Measurements from ENCODE around the gene FZR1. TPM values are rescaled to one million over a fixed set of nuclear protein-coding genes. Genes with fewer than 3 reads are reported as not detected.
A peak's percentile ranks its signal among the peaks of the same experiment; 100 is the strongest.
"Not testable (repeated sequence)": the region's sequence is repeated elsewhere in the genome, so short reads cannot be mapped to it uniquely, and the experiment has no call there.

Gene FZR1
- total and polyA plus RNA-seq, 9 of the 15 experiments (the other 6 are each of a cell fraction or from before 2014, with no cell fraction given): 0.18 to 48.0 (median 22.2) TPM

DNA sequence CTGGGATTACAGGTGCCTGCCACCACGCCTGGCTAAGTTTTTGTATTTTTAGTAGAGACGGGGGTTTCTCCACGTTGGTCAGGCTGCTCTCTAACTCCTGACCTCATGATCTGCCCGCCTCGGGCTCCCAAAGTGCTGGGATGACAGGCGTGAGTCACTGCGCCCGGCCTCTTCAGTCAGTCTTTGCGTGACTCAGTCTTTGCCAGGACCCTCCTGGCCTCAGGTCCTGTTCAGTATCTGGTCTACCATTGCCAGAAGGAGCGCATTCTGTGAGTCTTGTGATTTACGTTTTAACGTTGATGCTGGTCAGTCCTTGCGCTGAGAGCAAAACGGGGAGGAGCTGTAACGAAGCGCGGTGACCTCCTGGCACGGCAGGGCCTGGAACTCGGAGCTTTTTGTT lies 59.0 kb downstream of the FZR1 start (continued):
- TF ChIP-seq, protein P1, sequence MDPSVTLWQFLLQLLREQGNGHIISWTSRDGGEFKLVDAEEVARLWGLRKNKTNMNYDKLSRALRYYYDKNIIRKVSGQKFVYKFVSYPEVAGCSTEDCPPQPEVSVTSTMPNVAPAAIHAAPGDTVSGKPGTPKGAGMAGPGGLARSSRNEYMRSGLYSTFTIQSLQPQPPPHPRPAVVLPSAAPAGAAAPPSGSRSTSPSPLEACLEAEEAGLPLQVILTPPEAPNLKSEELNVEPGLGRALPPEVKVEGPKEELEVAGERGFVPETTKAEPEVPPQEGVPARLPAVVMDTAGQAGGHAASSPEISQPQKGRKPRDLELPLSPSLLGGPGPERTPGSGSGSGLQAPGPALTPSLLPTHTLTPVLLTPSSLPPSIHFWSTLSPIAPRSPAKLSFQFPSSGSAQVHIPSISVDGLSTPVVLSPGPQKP (CRISPR knock-in tag; IDR thresholded peaks at IDR 0.05): no peak
- no peak for TF ChIP-seq PHF20 (IDR thresholded peaks at IDR 0.05; ENCODE audit: partially characterized antibody)
- peak in 1 of 2 experiments; percentile 28; a peak in 1 of 4 replicates for TF ChIP-seq NRF1 (conservative IDR thresholded peaks at IDR 0.05 in 1 of 2, IDR thresholded peaks at IDR 0.05 in 1 of 2)
- no peak for TF ChIP-seq ZC3H4 (CRISPR knock-in tag; IDR thresholded peaks at IDR 0.05; ENCODE audit: borderline replicate concordance)
- no peak for TF ChIP-seq FOXA1 (IDR thresholded peaks at IDR 0.05; ENCODE audit: borderline replicate concordance)
- no peak for TF ChIP-seq GTF2A2 (tag; IDR thresholded peaks at IDR 0.05)
- 0 out of 2 replicates have a peak, but pooled peaks have one; percentile 16 for TF ChIP-seq BHLHE40 (IDR thresholded peaks at IDR 0.05; ENCODE audit: low read length)
- no peak for TF ChIP-seq DNMT1 (IDR thresholded peaks at IDR 0.05)
- TF ChIP-seq MEIS2 (IDR thresholded peaks at IDR 0.05; ENCODE audit: partially characterized antibody): peak; percentile 58
- TF ChIP-seq, protein P2, sequence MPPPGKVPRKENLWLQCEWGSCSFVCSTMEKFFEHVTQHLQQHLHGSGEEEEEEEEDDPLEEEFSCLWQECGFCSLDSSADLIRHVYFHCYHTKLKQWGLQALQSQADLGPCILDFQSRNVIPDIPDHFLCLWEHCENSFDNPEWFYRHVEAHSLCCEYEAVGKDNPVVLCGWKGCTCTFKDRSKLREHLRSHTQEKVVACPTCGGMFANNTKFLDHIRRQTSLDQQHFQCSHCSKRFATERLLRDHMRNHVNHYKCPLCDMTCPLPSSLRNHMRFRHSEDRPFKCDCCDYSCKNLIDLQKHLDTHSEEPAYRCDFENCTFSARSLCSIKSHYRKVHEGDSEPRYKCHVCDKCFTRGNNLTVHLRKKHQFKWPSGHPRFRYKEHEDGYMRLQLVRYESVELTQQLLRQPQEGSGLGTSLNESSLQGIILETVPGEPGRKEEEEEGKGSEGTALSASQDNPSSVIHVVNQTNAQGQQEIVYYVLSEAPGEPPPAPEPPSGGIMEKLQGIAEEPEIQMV (tag; conservative IDR thresholded peaks at IDR 0.05; ENCODE audit: low read depth): no peak
- TF ChIP-seq, protein P3, sequence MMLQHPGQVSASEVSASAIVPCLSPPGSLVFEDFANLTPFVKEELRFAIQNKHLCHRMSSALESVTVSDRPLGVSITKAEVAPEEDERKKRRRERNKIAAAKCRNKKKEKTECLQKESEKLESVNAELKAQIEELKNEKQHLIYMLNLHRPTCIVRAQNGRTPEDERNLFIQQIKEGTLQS (IDR thresholded peaks at IDR 0.05): peak; percentile 81
- TF ChIP-seq, protein P3 (CRISPR knock-in tag; conservative IDR thresholded peaks at IDR 0.05): no peak
- TF ChIP-seq GABPB2 (CRISPR knock-in tag; conservative IDR thresholded peaks at IDR 0.05): no peak

DNA sequence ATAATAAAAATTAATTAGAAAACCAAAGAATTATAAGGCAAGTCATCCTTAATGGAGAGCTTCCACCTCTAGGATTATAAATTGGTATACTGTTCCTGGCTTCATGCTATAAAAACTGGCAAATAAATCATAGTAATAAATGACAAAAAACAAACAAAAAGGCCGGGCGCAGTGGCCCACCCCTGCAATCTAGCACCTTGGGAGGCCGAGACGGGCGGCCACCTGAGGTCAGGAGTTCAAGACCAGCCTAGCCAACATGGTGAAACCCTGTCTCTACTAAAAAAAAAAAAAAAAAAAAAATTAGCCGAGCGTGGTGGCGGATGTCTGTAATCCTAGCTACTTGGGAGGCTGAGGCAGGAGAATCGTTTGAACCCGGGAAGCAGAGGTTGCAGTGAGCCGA lies 63.9 kb downstream of the FZR1 start:
- H4K20me1 ChIP-seq (replicated peaks; ENCODE audit: control insufficient read depth, insufficient read depth, low read length); H3K27me3 ChIP-seq (ENCODE audit: control insufficient read depth in 2 of 2, insufficient read depth in 2 of 2, low read length in 2 of 2); H3K9ac ChIP-seq (ENCODE audit: insufficient read depth in 1 of 2, low read depth in 2 of 2, low read length in 2 of 2); in situ Hi-C loops (cut with MboI); DNase-seq (ENCODE audit: extremely low read depth in 1 of 4, low spot score in 3 of 4); H2AFZ ChIP-seq (ENCODE audit: low read depth, low read length); intact Hi-C loops (cut with micrococcal nuclease); CTCF ChIA-PET (ENCODE audit: low intra/inter-chr PET ratio); H3K9me1 ChIP-seq (ENCODE audit: control insufficient read depth, insufficient read depth, low read length); H3K9me3 ChIP-seq (replicated peaks; ENCODE audit: control insufficient read depth, insufficient read depth, low read depth, low read length); H3K27ac ChIP-seq (ENCODE audit: extremely low read depth, low read depth, low read length); H3K4me2 ChIP-seq (ENCODE audit: insufficient read depth, low read length); FAIRE-seq; H3K4me3 ChIP-seq; BruUV-seq (replicated peaks); ATAC-seq: not testable (repeated sequence)
- peaks cover 14 to 50% of the 10 kb centered on the region in 2 experiments; a peak in 4 of 5 replicates for H3K4me1 ChIP-seq (replicated peaks in 1 of 2; ENCODE audit: control insufficient read depth in 2 of 2, insufficient read depth in 2 of 2, low read length in 2 of 2)
- peaks cover 16% of the 10 kb centered on the region for H3K79me2 ChIP-seq (ENCODE audit: control insufficient read depth, insufficient read depth, low read length)
- H3K36me3 ChIP-seq (ENCODE audit: control insufficient read depth, insufficient read depth, low read length): peaks cover 14% of the 10 kb centered on the region
- WGBS (ENCODE audit: insufficient coverage, low coverage, missing lambda C conversion rate): 86% methylated on average over 9 of the region's 11 CpGs
- POLR2A ChIA-PET: interaction anchor here (1.0 to 1.3 kb wide), 2 partner anchors 10 to 21 kb away, joined by 4 read pairs; no protein-coding TSS in a partner anchor
